SK-N-SH (cell line): ENCODE data around the gene OBSCN.

Source experiments
- EP300 ChIP-seq, 2 experiments: IDR thresholded peaks; 2 replicates each; pipeline versions ENCODE4 v1.4.0 to v1.6.1; 2012; ENCODE audit warnings: borderline replicate concordance in 1 of 2, low read depth in 1 of 2, low read length in 1 of 2
- EZH2phosphoT487 ChIP-seq: fragments of 200-600 bp; sonication (generic); IDR thresholded peaks from 2 replicates; pipeline ENCODE4 v1.6.1; 2017; ENCODE audit warnings: low read depth, mixed run types, mild to moderate bottlenecking, antibody characterized with exemption, moderate library complexity, borderline replicate concordance
- FOXM1 ChIP-seq: IDR thresholded peaks from 2 replicates; pipeline ENCODE4 v1.4.0; 2012; ENCODE audit warnings: low read depth, mild to moderate bottlenecking
- GABPA ChIP-seq: IDR thresholded peaks from 2 replicates; pipeline ENCODE4 v1.4.0; 2012; ENCODE audit warnings: low read depth, mild to moderate bottlenecking
- MXI1 ChIP-seq: IDR thresholded peaks from 2 replicates; pipeline ENCODE4 v1.6.1; 2012; ENCODE audit warnings: mild to moderate bottlenecking, low read depth, low read length, improper control_type of control experiment
- NFIC ChIP-seq: IDR thresholded peaks from 2 replicates; pipeline ENCODE4 v1.4.0; 2012; ENCODE audit warnings: borderline replicate concordance
- NRF1 ChIP-seq: IDR thresholded peaks from 2 replicates; pipeline ENCODE4 v1.6.1; 2012; ENCODE audit warnings: low read depth, mild to moderate bottlenecking, low read length
- POLR2AphosphoS5 ChIP-seq: IDR thresholded peaks from 2 replicates; pipeline ENCODE4 v1.6.1; 2012; ENCODE audit warnings: low read depth, low read length
- RXRA ChIP-seq: IDR thresholded peaks from 2 replicates; pipeline ENCODE4 v1.4.0; 2012; ENCODE audit warnings: low read depth, mild to moderate bottlenecking, borderline replicate concordance
- SIN3A ChIP-seq: IDR thresholded peaks from 2 replicates; pipeline ENCODE4 v1.6.1; 2012; ENCODE audit warnings: low read depth, mild to moderate bottlenecking, low read length, moderate library complexity, borderline replicate concordance
- SMC3 ChIP-seq: IDR thresholded peaks from 2 replicates; pipeline ENCODE4 v1.6.1; 2012; ENCODE audit warnings: low read depth, low read length, improper control_type of control experiment
- TAF1 ChIP-seq: IDR thresholded peaks from 2 replicates; pipeline ENCODE4 v1.6.1; 2012; ENCODE audit warnings: low read depth, mild to moderate bottlenecking, low read length, moderate library complexity, borderline replicate concordance
- YY1 ChIP-seq: IDR thresholded peaks from 2 replicates; pipeline ENCODE4 v1.4.0; 2012; ENCODE audit warnings: low read depth, mild to moderate bottlenecking
- TF ChIP-seq, protein P1 (sequence below): fragments of 200-600 bp; sonication (generic); IDR thresholded peaks from 2 replicates; pipeline ENCODE4 v1.6.1; 2017; ENCODE audit warnings: antibody characterized with exemption, mild to moderate bottlenecking, moderate library complexity

- TF ChIP-seq, protein P1, sequence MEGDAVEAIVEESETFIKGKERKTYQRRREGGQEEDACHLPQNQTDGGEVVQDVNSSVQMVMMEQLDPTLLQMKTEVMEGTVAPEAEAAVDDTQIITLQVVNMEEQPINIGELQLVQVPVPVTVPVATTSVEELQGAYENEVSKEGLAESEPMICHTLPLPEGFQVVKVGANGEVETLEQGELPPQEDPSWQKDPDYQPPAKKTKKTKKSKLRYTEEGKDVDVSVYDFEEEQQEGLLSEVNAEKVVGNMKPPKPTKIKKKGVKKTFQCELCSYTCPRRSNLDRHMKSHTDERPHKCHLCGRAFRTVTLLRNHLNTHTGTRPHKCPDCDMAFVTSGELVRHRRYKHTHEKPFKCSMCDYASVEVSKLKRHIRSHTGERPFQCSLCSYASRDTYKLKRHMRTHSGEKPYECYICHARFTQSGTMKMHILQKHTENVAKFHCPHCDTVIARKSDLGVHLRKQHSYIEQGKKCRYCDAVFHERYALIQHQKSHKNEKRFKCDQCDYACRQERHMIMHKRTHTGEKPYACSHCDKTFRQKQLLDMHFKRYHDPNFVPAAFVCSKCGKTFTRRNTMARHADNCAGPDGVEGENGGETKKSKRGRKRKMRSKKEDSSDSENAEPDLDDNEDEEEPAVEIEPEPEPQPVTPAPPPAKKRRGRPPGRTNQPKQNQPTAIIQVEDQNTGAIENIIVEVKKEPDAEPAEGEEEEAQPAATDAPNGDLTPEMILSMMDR, result no peak
- TF ChIP-seq EZH2phosphoT487, result no peak
- TF ChIP-seq EP300 (IDR thresholded peaks at IDR 0.05; ENCODE audit: borderline replicate concordance in 1 of 2, low read depth in 1 of 2, low read length in 1 of 2), result no peak
- TF ChIP-seq POLR2AphosphoS5, result no peak
- TF ChIP-seq FOXM1, result no peak
- no peak for TF ChIP-seq SMC3
- TF ChIP-seq NFIC, result no peak
- TF ChIP-seq RXRA, result no peak
- TF ChIP-seq NRF1, result no peak
- TF ChIP-seq GABPA, result no peak
- no peak for TF ChIP-seq SIN3A
- no peak for TF ChIP-seq YY1
- no peak for TF ChIP-seq MXI1
- TF ChIP-seq TAF1, result no peak
These were observed 32.8 kb downstream of the OBSCN start for GRCh38 chr1:228240411-228241240.
